Measurements from ENCODE around the gene SLC26A8. TPM values are rescaled to one million over a fixed set of nuclear protein-coding genes. Genes with fewer than 3 reads are reported as not detected.

The SLC26A8 gene
- total RNA-seq, 1 experiment from 2014 or later: 0.09 TPM

DNA sequence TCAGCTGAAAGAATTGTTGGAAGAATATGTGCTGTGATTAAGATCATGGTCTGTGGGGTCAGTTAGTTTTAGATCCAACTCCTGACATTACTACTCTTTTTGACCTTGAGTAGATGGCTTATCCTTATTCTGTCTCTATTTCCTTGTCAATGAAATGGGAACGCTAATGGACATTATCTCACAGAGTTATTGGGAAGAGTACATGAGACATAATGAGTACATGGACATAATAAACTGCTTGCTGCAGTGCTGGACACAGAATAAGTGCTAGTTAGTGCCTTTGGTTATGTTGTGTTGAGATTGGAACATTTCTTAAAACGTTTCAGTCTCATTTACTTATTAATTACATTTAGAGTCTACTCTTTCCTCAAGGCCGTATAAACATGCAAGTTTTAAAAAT, 45.8 kb upstream of the SLC26A8 start:
- H3K18ac ChIP-seq (ENCODE audit: insufficient read length, low read depth, low read length): no peak overlapping the region
- H3K4me2 ChIP-seq (ENCODE audit: insufficient read depth, insufficient read length, low read length): no peak overlapping the region
- H3K27ac ChIP-seq (ENCODE audit: insufficient read length, low read depth, low read length): no peak overlapping the region
- H2BK120ac ChIP-seq (ENCODE audit: low read depth, low read length, poor library complexity, severe bottlenecking): no peak overlapping the region
- no peak overlapping the region for H3K23ac ChIP-seq (ENCODE audit: insufficient read length, low read depth, low read length)
- Mint-ChIP-seq H3K27ac (no peak overlapping the region), H3K27me3 (ENCODE audit: low read depth) (no peaks in the 10 kb centered on the region), H3K36me3 (ENCODE audit: insufficient read depth in 1 of 3, low read depth in 3 of 3) (peaks cover 0 to 3% (median 0%) of the 10 kb centered on the region in 3 experiments; a peak in 1 of 7 replicates), H3K4me1 (peaks cover 0 to 2% of the 10 kb centered on the region in 2 experiments; a peak in 1 of 4 replicates), H3K9me3 (no peaks in the 10 kb centered on the region), H3K4me3 (no peak overlapping the region)
- no peak overlapping the region for H2BK15ac ChIP-seq (ENCODE audit: low read depth, low read length)
- no peaks in the 10 kb centered on the region for H3K27me3 ChIP-seq (ENCODE audit: insufficient read depth, low read length)
- H3K4me1 ChIP-seq (ENCODE audit: insufficient read depth, low read length): no peaks in the 10 kb centered on the region
- H3K9ac ChIP-seq (ENCODE audit: extremely low read depth, insufficient read length, low read length): no peak overlapping the region
- H3K23me2 ChIP-seq (ENCODE audit: insufficient read length, low read depth, low read length, poor library complexity, severe bottlenecking): no peaks in the 10 kb centered on the region
- no peak overlapping the region for H3K14ac ChIP-seq (ENCODE audit: insufficient read depth, low read length)
- no peak overlapping the region for H2BK5ac ChIP-seq (ENCODE audit: insufficient read length, low read length)
- H3K56ac ChIP-seq (ENCODE audit: insufficient read length, low read depth, low read length): no peak overlapping the region
- no peak for DNase-seq
- TF ChIP-seq, protein P1, sequence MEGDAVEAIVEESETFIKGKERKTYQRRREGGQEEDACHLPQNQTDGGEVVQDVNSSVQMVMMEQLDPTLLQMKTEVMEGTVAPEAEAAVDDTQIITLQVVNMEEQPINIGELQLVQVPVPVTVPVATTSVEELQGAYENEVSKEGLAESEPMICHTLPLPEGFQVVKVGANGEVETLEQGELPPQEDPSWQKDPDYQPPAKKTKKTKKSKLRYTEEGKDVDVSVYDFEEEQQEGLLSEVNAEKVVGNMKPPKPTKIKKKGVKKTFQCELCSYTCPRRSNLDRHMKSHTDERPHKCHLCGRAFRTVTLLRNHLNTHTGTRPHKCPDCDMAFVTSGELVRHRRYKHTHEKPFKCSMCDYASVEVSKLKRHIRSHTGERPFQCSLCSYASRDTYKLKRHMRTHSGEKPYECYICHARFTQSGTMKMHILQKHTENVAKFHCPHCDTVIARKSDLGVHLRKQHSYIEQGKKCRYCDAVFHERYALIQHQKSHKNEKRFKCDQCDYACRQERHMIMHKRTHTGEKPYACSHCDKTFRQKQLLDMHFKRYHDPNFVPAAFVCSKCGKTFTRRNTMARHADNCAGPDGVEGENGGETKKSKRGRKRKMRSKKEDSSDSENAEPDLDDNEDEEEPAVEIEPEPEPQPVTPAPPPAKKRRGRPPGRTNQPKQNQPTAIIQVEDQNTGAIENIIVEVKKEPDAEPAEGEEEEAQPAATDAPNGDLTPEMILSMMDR (conservative IDR thresholded peaks at IDR 0.05): no peak
- no peak overlapping the region for H2BK12ac ChIP-seq (ENCODE audit: insufficient read length, low read depth, low read length)
- H2AK5ac ChIP-seq (ENCODE audit: insufficient read length, low read length): no peak overlapping the region
- no peak overlapping the region for H3K4ac ChIP-seq (ENCODE audit: low read depth, low read length)
- H4K20me1 ChIP-seq (ENCODE audit: control insufficient read depth, insufficient read depth, insufficient read length): no peaks in the 10 kb centered on the region
- H4K91ac ChIP-seq (ENCODE audit: insufficient read length, low read depth, low read length): no peak overlapping the region
- H2AFZ ChIP-seq (ENCODE audit: low read length): no peak overlapping the region
- no peaks in the 10 kb centered on the region for H3K9me3 ChIP-seq (ENCODE audit: control insufficient read depth, low read depth, low read length)
- H3T11ph ChIP-seq (ENCODE audit: low read length): no peak overlapping the region
- WGBS (ENCODE audit: extremely low coverage, insufficient read length, low lambda C conversion rate): no CpG with 5 or more reads among the region's 3 CpGs
- H2BK20ac ChIP-seq (ENCODE audit: low read depth, low read length, poor library complexity, severe bottlenecking): no peak overlapping the region
- no peaks in the 10 kb centered on the region for H3K79me2 ChIP-seq (ENCODE audit: insufficient read depth, low read length)
- H3K79me1 ChIP-seq (ENCODE audit: insufficient read depth, low read depth, low read length, poor library complexity, severe bottlenecking): no peaks in the 10 kb centered on the region
- H4K5ac ChIP-seq (ENCODE audit: insufficient read length, low read depth, low read length): no peak overlapping the region
- no peak overlapping the region for H4K8ac ChIP-seq (replicated peaks; ENCODE audit: insufficient read length, low read depth, low read length)
